Adipose tissue (tissue), 3 donors: ENCODE results near the gene TNNC1. TPM values are rescaled to one million over a fixed set of nuclear protein-coding genes. Genes with fewer than 3 reads are reported as not detected.

ENCODE experiments used
- H3K27ac ChIP-seq: one replicate; pipeline ENCODE4 v1.5.1; 2013; ENCODE audit warnings: low read depth, low read length
- WGBS, 3 donors: extraction: QIAGEN DNeasy Blood & Tissue Kit; methylation state at CpG; one replicate each; pipeline ENCODE4 v1.1.7; 2013; 5-methylcytosine and 5-hydroxymethylcytosine counted together
- polyA plus RNA-seq, 3 donors: library from polyadenylated mRNA; stranded (reverse); fragments of 200-250 nt; gene quantifications; one replicate each; pipeline ENCODE4 v1.2.3, GENCODE V29; 2013
- donor health status: healthy with polysubstance abuse.
- donor health status: Bipolar disorder and iron deficiency.
- donor health status: healthy.

TNNC1 gene
- polyA plus RNA-seq, 3 donors, result 1.1 to 14.8 (median 11.6) TPM

GRCh38 chr3:52437326-52438103, 16.3 kb downstream of the TNNC1 start:
- WGBS, 3 donors, result 76 to 84% (median 82%) methylated on average over 15 of the region's 15 CpGs
- H3K27ac ChIP-seq, result no peak overlapping the region

GRCh38 chr3:52436500-52437149, 17.2 kb downstream of the TNNC1 start:
- 54 to 92% (median 55%) methylated on average over 12 to 13 of the region's 13 CpGs for WGBS, 3 donors
- no peak overlapping the region for H3K27ac ChIP-seq

GRCh38 chr3:52435246-52436101, 18.4 kb downstream of the TNNC1 start:
- no peak overlapping the region for H3K27ac ChIP-seq
- WGBS, 3 donors, result 88 to 92% (median 89%) methylated on average over 32 of the region's 32 CpGs

GRCh38 chr3:52434491-52435115, 19.2 kb downstream of the TNNC1 start:
- no peak overlapping the region for H3K27ac ChIP-seq
- 91 to 95% (median 94%) methylated on average over 9 of the region's 9 CpGs for WGBS, 3 donors

- H3K27ac ChIP-seq, result no peak overlapping the region
- 78 to 92% (median 91%) methylated on average over 6 of the region's 6 CpGs for WGBS, 3 donors
Observed at GRCh38 chr3:52433996-52434479, 19.8 kb downstream of the TNNC1 start.

- no peak overlapping the region for H3K27ac ChIP-seq
- WGBS, 3 donors, result 49 to 75% (median 58%) methylated on average over 10 of the region's 10 CpGs
Observed at GRCh38 chr3:52433328-52433995, 20.4 kb downstream of the TNNC1 start.

- no peak overlapping the region for H3K27ac ChIP-seq
- WGBS, 3 donors, result 35 to 62% (median 57%) methylated on average over 4 of the region's 4 CpGs
Observed at GRCh38 chr3:52432691-52433141, 21.1 kb downstream of the TNNC1 start.

- no peak overlapping the region for H3K27ac ChIP-seq
- WGBS, 3 donors, result 74 to 79% (median 74%) methylated on average over 6 of the region's 6 CpGs
Observed at GRCh38 chr3:52432225-52432624, 21.6 kb downstream of the TNNC1 start.

- WGBS, 3 donors, result 66 to 75% (median 69%) methylated on average over 10 of the region's 10 CpGs
- H3K27ac ChIP-seq, result no peak overlapping the region
Observed at GRCh38 chr3:52431459-52432223, 22.2 kb downstream of the TNNC1 start.

GRCh38 chr3:52430416-52430810, 23.4 kb downstream of the TNNC1 start:
- H3K27ac ChIP-seq, result no peak overlapping the region

GRCh38 chr3:52429779-52430415, 23.9 kb downstream of the TNNC1 start:
- WGBS, 3 donors, result 67 to 80% (median 75%) methylated on average over 7 of the region's 7 CpGs
- H3K27ac ChIP-seq, result no peak overlapping the region

More at GRCh38 chr3:52430416-52430810, 23.4 kb downstream of the TNNC1 start:
- 86 to 91% (median 90%) methylated on average over 9 of the region's 9 CpGs for whole genome bisulfite sequencing, 3 donors

GRCh38 chr3:52429031-52429430, 24.8 kb downstream of the TNNC1 start:
- H3K27ac ChIP-seq, result no peak overlapping the region

GRCh38 chr3:52428151-52429005, 25.5 kb downstream of the TNNC1 start:
- 10 to 15% (median 13%) methylated on average over 7 of the region's 7 CpGs for WGBS, 3 donors
- no peak overlapping the region for H3K27ac ChIP-seq

More at GRCh38 chr3:52429031-52429430, 24.8 kb downstream of the TNNC1 start:
- WGBS, 3 donors, result 37 to 47% (median 44%) methylated on average over 3 of the region's 3 CpGs

- WGBS, 3 donors, result 57 to 64% (median 61%) methylated on average over 5 of the region's 5 CpGs
- no peak overlapping the region for H3K27ac ChIP-seq
Observed at GRCh38 chr3:52423173-52423572, 30.7 kb downstream of the TNNC1 start.

- WGBS, 3 donors, result 86 to 94% (median 87%) methylated on average over 3 of the region's 3 CpGs
- no peak overlapping the region for H3K27ac ChIP-seq
Observed at GRCh38 chr3:52422669-52423068, 31.2 kb downstream of the TNNC1 start.

GRCh38 chr3:52420388-52420787, 33.5 kb downstream of the TNNC1 start:
- no peak overlapping the region for H3K27ac ChIP-seq

More at GRCh38 chr3:52420388-52420787, 33.5 kb downstream of the TNNC1 start:
- 63 to 83% (median 76%) methylated on average over 2 of the region's 2 CpGs for WGBS, 3 donors
